Trophoblast cell (in vitro differentiated cells and primary cell): ENCODE measurements around the gene FUBP3.

ENCODE experiments used
- DNase-seq, 2 donors: peaks; one replicate each; pipeline ENCODE4 v3.0.0-alpha.2; 2016
- H2AFZ ChIP-seq: 2 replicates; pipeline ENCODE4 v1.6.1; 2013; ENCODE audit warnings: low read length, moderate library complexity, mild to moderate bottlenecking; ENCODE audit not compliant: insufficient read depth, poor library complexity
- H2AK5ac ChIP-seq: 2 replicates; pipeline ENCODE4 v1.6.1; 2013; ENCODE audit warnings: mild to moderate bottlenecking, low read length
- H2BK120ac ChIP-seq: 2 replicates; pipeline ENCODE4 v1.6.1; 2013; ENCODE audit warnings: low read length, mild to moderate bottlenecking, moderate library complexity; ENCODE audit not compliant: insufficient read depth, poor library complexity
- H2BK12ac ChIP-seq: 2 replicates; pipeline ENCODE4 v1.6.1; 2013; ENCODE audit warnings: mild to moderate bottlenecking, low read length, moderate library complexity
- H2BK5ac ChIP-seq: 2 replicates; pipeline ENCODE4 v1.6.1; 2013; ENCODE audit warnings: low read length, low read depth, moderate library complexity, mild to moderate bottlenecking; ENCODE audit not compliant: poor library complexity
- H3K14ac ChIP-seq: 2 replicates; pipeline ENCODE4 v1.6.1; 2013; ENCODE audit warnings: mild to moderate bottlenecking, low read length
- H3K18ac ChIP-seq: 2 replicates; pipeline ENCODE4 v1.6.1; 2013; ENCODE audit warnings: mild to moderate bottlenecking, low read length
- H3K23ac ChIP-seq: 2 replicates; pipeline ENCODE4 v1.6.1; 2013; ENCODE audit warnings: low read length
- H3K27ac ChIP-seq: 2 replicates; pipeline ENCODE4 v1.5.1; 2013; ENCODE audit warnings: low read depth, mild to moderate bottlenecking, inconsistent platforms, low read length, moderate library complexity
- H3K27me3 ChIP-seq: 2 replicates; pipeline ENCODE4 v1.6.1; 2013; ENCODE audit warnings: inconsistent platforms, mild to moderate bottlenecking, low read length, moderate library complexity; ENCODE audit not compliant: insufficient read depth
- H3K36me3 ChIP-seq, 2 experiments: 1 replicate in 1 of 2; 2 replicates in 1 of 2; pipeline ENCODE4 v1.6.1; 2013; ENCODE audit warnings: low read length in 2 of 2, mild to moderate bottlenecking in 2 of 2, moderate library complexity in 1 of 2; ENCODE audit not compliant: insufficient read depth in 2 of 2, control insufficient read depth in 1 of 2
- H3K4ac ChIP-seq: 2 replicates; pipeline ENCODE4 v1.6.1; 2013; ENCODE audit warnings: low read depth, mild to moderate bottlenecking, low read length, moderate library complexity
- H3K4me1 ChIP-seq, 2 experiments: 1 replicate in 1 of 2; 2 replicates in 1 of 2; pipeline ENCODE4 v1.6.1; 2013; ENCODE audit warnings: low read length in 2 of 2, mild to moderate bottlenecking in 2 of 2, moderate library complexity in 1 of 2; ENCODE audit not compliant: insufficient read depth in 2 of 2, control insufficient read depth in 1 of 2
- H3K4me2 ChIP-seq: 2 replicates; pipeline ENCODE4 v1.6.1; 2013; ENCODE audit warnings: inconsistent platforms, mild to moderate bottlenecking, low read length, moderate library complexity
- H3K4me3 ChIP-seq: 2 replicates; pipeline ENCODE4 v1.5.1; 2013; ENCODE audit warnings: mild to moderate bottlenecking, low read depth, low read length, inconsistent platforms
- H3K79me1 ChIP-seq: one replicate; pipeline ENCODE4 v1.6.1; 2013; ENCODE audit warnings: low read length
- H3K79me2 ChIP-seq: 2 replicates; pipeline ENCODE4 v1.6.1; 2013; ENCODE audit warnings: low read length, mild to moderate bottlenecking; ENCODE audit not compliant: control insufficient read depth, insufficient read depth, poor library complexity
- H3K9ac ChIP-seq: 2 replicates; pipeline ENCODE4 v1.6.1; 2013; ENCODE audit warnings: mild to moderate bottlenecking, low read length
- H3K9me3 ChIP-seq: 2 replicates; pipeline ENCODE4 v1.6.1; 2013; ENCODE audit warnings: low read depth, mild to moderate bottlenecking, control low read depth, inconsistent platforms, low read length; ENCODE audit not compliant: insufficient read depth
- H4K12ac ChIP-seq: 2 replicates; pipeline ENCODE4 v1.6.1; 2013; ENCODE audit warnings: low read depth, mild to moderate bottlenecking, low read length, moderate library complexity
- H4K8ac ChIP-seq: 2 replicates; pipeline ENCODE4 v1.6.1; 2013; ENCODE audit warnings: low read depth, mild to moderate bottlenecking, low read length, moderate library complexity
- H4K91ac ChIP-seq: one replicate; pipeline ENCODE4 v1.6.1; 2013; ENCODE audit warnings: low read depth, mild to moderate bottlenecking, low read length, moderate library complexity
- WGBS: extraction: QIAGEN DNeasy Blood & Tissue Kit; methylation state at CpG from one replicate; pipeline ENCODE4 v1.1.7; 2013; ENCODE audit warnings: missing lambda C conversion rate; ENCODE audit not compliant: insufficient read length, insufficient coverage; ENCODE audit errors: extremely low coverage; 5-methylcytosine and 5-hydroxymethylcytosine counted together

The FUBP3 gene

GRCh38 chr9:130543859-130544258 is 35.5 kb upstream of the FUBP3 start:
- no peak overlapping the region for H3K23ac ChIP-seq
- H2AK5ac ChIP-seq = no peak overlapping the region
- H3K9me3 ChIP-seq = peaks cover 3% of the 10 kb centered on the region
- H3K4me2 ChIP-seq = no peak overlapping the region
- H3K4me3 ChIP-seq = no peak overlapping the region
- H2AFZ ChIP-seq = no peak overlapping the region
- no peak overlapping the region for H4K8ac ChIP-seq
- DNase-seq = no peak
- H4K12ac ChIP-seq = no peak overlapping the region
- H3K4ac ChIP-seq = no peak overlapping the region
- H3K27ac ChIP-seq = no peak overlapping the region
- no peaks in the 10 kb centered on the region for H3K27me3 ChIP-seq
- no peaks in the 10 kb centered on the region for H3K79me1 ChIP-seq
- no peak overlapping the region for H3K18ac ChIP-seq
- H4K91ac ChIP-seq = no peak overlapping the region
- H3K9ac ChIP-seq = no peak overlapping the region
- no peak overlapping the region for H2BK12ac ChIP-seq
- no peaks in the 10 kb centered on the region for H3K36me3 ChIP-seq
- WGBS = no CpG with 5 or more reads among the region's 6 CpGs
- no peak overlapping the region for H2BK120ac ChIP-seq
- no peaks in the 10 kb centered on the region for H3K79me2 ChIP-seq
- H3K14ac ChIP-seq = no peak overlapping the region
- no peak overlapping the region for H2BK5ac ChIP-seq
- H3K4me1 ChIP-seq = no peaks in the 10 kb centered on the region

GRCh38 chr9:130544364-130544763 is 35.0 kb upstream of the FUBP3 start:
- H3K27me3 ChIP-seq = no peaks in the 10 kb centered on the region
- no peak overlapping the region for H3K4ac ChIP-seq
- no peak overlapping the region for H4K8ac ChIP-seq
- no peak overlapping the region for H4K91ac ChIP-seq
- H3K18ac ChIP-seq = no peak overlapping the region
- H2BK5ac ChIP-seq = no peak overlapping the region
- no peak overlapping the region for H3K27ac ChIP-seq
- DNase-seq = no peak
- WGBS = no CpG with 5 or more reads among the region's 9 CpGs
- H2BK120ac ChIP-seq = no peak overlapping the region
- H3K4me1 ChIP-seq = no peaks in the 10 kb centered on the region
- H3K14ac ChIP-seq = no peak overlapping the region
- no peak overlapping the region for H3K9ac ChIP-seq
- H3K23ac ChIP-seq = no peak overlapping the region
- no peak overlapping the region for H4K12ac ChIP-seq
- H2AK5ac ChIP-seq = no peak overlapping the region
- H2BK12ac ChIP-seq = no peak overlapping the region
- H3K79me1 ChIP-seq = no peaks in the 10 kb centered on the region
- H3K4me2 ChIP-seq = no peak overlapping the region
- H3K36me3 ChIP-seq = no peaks in the 10 kb centered on the region
- no peaks in the 10 kb centered on the region for H3K79me2 ChIP-seq
- no peak overlapping the region for H3K4me3 ChIP-seq
- H2AFZ ChIP-seq = no peak overlapping the region
- H3K9me3 ChIP-seq = peaks cover 5% of the 10 kb centered on the region

GRCh38 chr9:130548103-130548502 is 31.3 kb upstream of the FUBP3 start:
- Histone ChIP-seq H2AK5ac (no peak overlapping the region), H3K4me3 (no peak overlapping the region), H3K4me1 (no peaks in the 10 kb centered on the region), H3K27ac (no peak overlapping the region), H3K9me3 (peaks cover 2% of the 10 kb centered on the region), H2BK12ac (no peak overlapping the region), H3K23ac (no peak overlapping the region), H3K27me3 (no peaks in the 10 kb centered on the region), H3K4me2 (no peak overlapping the region), H2AFZ (no peak overlapping the region), H3K18ac (no peak overlapping the region), H2BK5ac (no peak overlapping the region), H3K14ac (no peak overlapping the region), H4K8ac (no peak overlapping the region), H3K4ac (no peak overlapping the region), H3K79me1 (no peaks in the 10 kb centered on the region), H3K79me2 (no peaks in the 10 kb centered on the region), H4K12ac (no peak overlapping the region), H2BK120ac (no peak overlapping the region), H3K9ac (no peak overlapping the region), H4K91ac (no peak overlapping the region), H3K36me3 (no peaks in the 10 kb centered on the region)
- no CpG with 5 or more reads among the region's 6 CpGs for WGBS
- no peak for DNase-seq

- Histone ChIP-seq H3K4ac (no peak overlapping the region), H3K79me1 (no peaks in the 10 kb centered on the region), H2AFZ (no peak overlapping the region), H3K18ac (no peak overlapping the region), H3K4me2 (no peak overlapping the region), H3K27me3 (no peaks in the 10 kb centered on the region), H3K27ac (no peak overlapping the region), H4K91ac (no peak overlapping the region), H3K14ac (no peak overlapping the region), H4K8ac (no peak overlapping the region), H3K9ac (no peak overlapping the region), H2BK120ac (no peak overlapping the region), H3K79me2 (no peaks in the 10 kb centered on the region), H3K4me1 (no peaks in the 10 kb centered on the region), H2BK5ac (no peak overlapping the region), H3K36me3 (no peaks in the 10 kb centered on the region), H3K9me3 (peaks cover 2% of the 10 kb centered on the region), H3K4me3 (no peak overlapping the region), H2BK12ac (no peak overlapping the region), H3K23ac (no peak overlapping the region), H2AK5ac (no peak overlapping the region), H4K12ac (no peak overlapping the region)
- WGBS = no CpG with 5 or more reads among the region's 5 CpGs
- no peak for DNase-seq
Observed at GRCh38 chr9:130549093-130549735, 30.2 kb upstream of the FUBP3 start.
